Activated T-helper 9 cell treated with anti-CD3 and anti-CD28 coated beads, Interleukin-2, amount 50 U/mL, for 16 hours (primary cell): ENCODE measurements around the gene MAP3K7.
"Not testable (repeated sequence)": the region's sequence is repeated elsewhere in the genome, so short reads cannot be mapped to it uniquely, and the experiment has no call there.

Experiments
- DNase-seq: peaks from one replicate; pipeline ENCODE4 v3.0.0-alpha.2; 2020; ENCODE audit warnings: low read depth

Gene MAP3K7

GRCh38 chr6:90578894-90579549 lies 7.8 kb downstream of the MAP3K7 start:
- no peak for DNase-seq

- DNase-seq, result no peak
Observed at GRCh38 chr6:90575267-90575666, 11.6 kb downstream of the MAP3K7 start.

- DNase-seq, result no peak
Observed at GRCh38 chr6:90574610-90575009, 12.3 kb downstream of the MAP3K7 start.

GRCh38 chr6:90573624-90574023 lies 13.2 kb downstream of the MAP3K7 start:
- no peak for DNase-seq

GRCh38 chr6:90572856-90573255 lies 14.0 kb downstream of the MAP3K7 start:
- DNase-seq, result no peak

GRCh38 chr6:90569223-90569622 lies 17.6 kb downstream of the MAP3K7 start:
- no peak for DNase-seq

- not testable (repeated sequence) for DNase-seq
Observed at GRCh38 chr6:90567682-90568081, 19.2 kb downstream of the MAP3K7 start.

GRCh38 chr6:90562341-90562740 lies 24.5 kb downstream of the MAP3K7 start:
- not testable (repeated sequence) for DNase-seq

GRCh38 chr6:90559931-90560330 lies 26.9 kb downstream of the MAP3K7 start:
- no peak for DNase-seq

- DNase-seq, result no peak
Observed at GRCh38 chr6:90557006-90557405, 29.9 kb downstream of the MAP3K7 start.

- no peak for DNase-seq
Observed at GRCh38 chr6:90547991-90548390, 38.9 kb downstream of the MAP3K7 start.

- DNase-seq, result no peak
Observed at GRCh38 chr6:90547079-90547478, 39.8 kb downstream of the MAP3K7 start.

GRCh38 chr6:90545448-90545847 lies 41.4 kb downstream of the MAP3K7 start:
- DNase-seq, result no peak

GRCh38 chr6:90544741-90545140 lies 42.1 kb downstream of the MAP3K7 start:
- DNase-seq, result no peak

GRCh38 chr6:90544081-90544480 lies 42.8 kb downstream of the MAP3K7 start:
- no peak for DNase-seq

- no peak for DNase-seq
Observed at GRCh38 chr6:90541221-90541620, 45.7 kb downstream of the MAP3K7 start.

GRCh38 chr6:90538278-90539046 lies 48.4 kb downstream of the MAP3K7 start:
- DNase-seq, result no peak

- DNase-seq, result no peak
Observed at GRCh38 chr6:90537723-90538258, 49.1 kb downstream of the MAP3K7 start.

GRCh38 chr6:90537027-90537426 lies 49.8 kb downstream of the MAP3K7 start:
- no peak for DNase-seq

GRCh38 chr6:90536520-90536919 lies 50.4 kb downstream of the MAP3K7 start:
- no peak for DNase-seq

GRCh38 chr6:90534337-90535025 lies 52.4 kb downstream of the MAP3K7 start:
- DNase-seq, result no peak

- DNase-seq, result no peak
Observed at GRCh38 chr6:90533615-90534336, 53.1 kb downstream of the MAP3K7 start.
